ENCODE results near the gene CACNB2.

Gene CACNB2

DNA sequence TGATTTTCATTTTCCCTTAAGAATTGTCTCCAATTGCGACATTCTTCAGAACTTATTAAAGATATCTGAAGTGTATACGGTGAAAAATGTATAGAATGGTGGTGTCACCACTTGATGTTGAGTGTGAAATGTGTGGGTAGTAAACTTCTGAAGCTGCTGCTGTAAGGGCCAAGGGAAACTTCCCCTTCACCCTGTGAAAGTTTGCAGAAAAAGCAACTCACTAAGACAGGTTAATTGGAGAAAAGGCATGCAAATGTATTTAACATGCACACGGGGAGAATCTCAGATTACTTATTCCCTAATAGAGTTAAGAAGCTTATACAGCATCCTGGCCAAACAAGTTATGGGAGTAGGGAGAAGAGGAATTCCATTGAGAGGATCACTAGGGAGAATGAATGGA, 338.1 kb downstream of the CACNB2 start:
- DNase-seq (ENCODE audit: low spot score), result no peak
- in situ Hi-C loops (cut with MboI; ENCODE audit: low pct_unique_long_range_greater_than_20kb, low sequenced_read_pairs, unreplicated experiment), result no loop called here
- TF ChIP-seq, protein P1, sequence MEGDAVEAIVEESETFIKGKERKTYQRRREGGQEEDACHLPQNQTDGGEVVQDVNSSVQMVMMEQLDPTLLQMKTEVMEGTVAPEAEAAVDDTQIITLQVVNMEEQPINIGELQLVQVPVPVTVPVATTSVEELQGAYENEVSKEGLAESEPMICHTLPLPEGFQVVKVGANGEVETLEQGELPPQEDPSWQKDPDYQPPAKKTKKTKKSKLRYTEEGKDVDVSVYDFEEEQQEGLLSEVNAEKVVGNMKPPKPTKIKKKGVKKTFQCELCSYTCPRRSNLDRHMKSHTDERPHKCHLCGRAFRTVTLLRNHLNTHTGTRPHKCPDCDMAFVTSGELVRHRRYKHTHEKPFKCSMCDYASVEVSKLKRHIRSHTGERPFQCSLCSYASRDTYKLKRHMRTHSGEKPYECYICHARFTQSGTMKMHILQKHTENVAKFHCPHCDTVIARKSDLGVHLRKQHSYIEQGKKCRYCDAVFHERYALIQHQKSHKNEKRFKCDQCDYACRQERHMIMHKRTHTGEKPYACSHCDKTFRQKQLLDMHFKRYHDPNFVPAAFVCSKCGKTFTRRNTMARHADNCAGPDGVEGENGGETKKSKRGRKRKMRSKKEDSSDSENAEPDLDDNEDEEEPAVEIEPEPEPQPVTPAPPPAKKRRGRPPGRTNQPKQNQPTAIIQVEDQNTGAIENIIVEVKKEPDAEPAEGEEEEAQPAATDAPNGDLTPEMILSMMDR (IDR thresholded peaks at IDR 0.05; ENCODE audit: extremely low read depth, insufficient read depth, missing control alignments), result no peak

DNA sequence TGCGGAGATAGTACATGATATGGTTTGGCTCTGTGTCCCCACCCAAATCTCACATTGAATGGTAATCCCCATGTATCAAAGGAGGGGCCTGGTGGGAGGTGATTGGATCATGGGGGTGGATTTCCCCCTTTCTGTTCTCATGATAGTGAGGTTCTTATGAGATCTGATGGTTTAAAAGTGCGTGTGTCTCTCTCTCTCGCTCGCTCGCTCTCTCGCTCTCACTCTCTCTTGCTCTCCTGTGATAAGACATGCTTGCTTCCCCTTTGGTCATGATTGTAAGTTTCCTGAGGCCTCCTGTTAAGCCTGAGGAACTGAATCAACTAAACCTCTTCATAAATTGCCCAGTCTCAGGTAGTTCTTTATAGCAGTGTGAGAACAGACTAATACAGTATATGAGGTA, 339.3 kb downstream of the CACNB2 start:
- TF ChIP-seq, protein P1 (IDR thresholded peaks at IDR 0.05; ENCODE audit: extremely low read depth, insufficient read depth, missing control alignments), result no peak
- no peak for DNase-seq (ENCODE audit: low spot score)
- in situ Hi-C loops (cut with MboI; ENCODE audit: low pct_unique_long_range_greater_than_20kb, low sequenced_read_pairs, unreplicated experiment), result no loop called here

DNA sequence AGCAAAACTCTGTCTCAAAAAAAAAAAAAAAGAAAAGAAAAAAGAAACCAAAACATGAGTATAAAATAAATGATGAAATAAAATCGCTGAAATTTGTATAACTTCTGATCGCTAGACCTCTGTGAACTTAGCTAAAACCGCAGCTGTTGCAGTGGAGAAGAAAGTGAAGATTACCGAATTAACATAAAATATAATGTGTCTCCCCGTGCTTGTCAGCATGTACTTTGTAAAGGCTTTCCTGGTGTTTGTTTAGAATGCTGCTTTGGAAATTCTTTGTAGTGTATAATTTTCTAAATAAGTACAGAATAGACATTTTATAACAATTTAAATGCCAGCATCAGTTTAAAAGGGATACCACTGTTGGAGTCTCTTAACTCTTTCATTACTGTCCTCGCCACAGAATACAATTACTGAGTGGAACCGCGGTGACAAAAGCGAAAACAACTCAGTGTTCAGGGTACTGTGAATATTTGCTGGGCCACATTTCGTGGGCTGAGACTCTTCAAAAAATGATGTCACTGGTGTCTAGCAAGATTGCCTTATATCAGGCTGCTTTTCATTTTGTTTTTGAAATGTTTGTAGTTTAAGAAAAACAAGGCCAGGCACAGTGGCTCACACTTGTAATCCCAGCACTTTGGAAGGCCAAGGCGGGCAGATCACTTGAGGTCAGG, 343.4 kb downstream of the CACNB2 start:
- no peak for DNase-seq (ENCODE audit: low spot score)
- in situ Hi-C loops (cut with MboI; ENCODE audit: low pct_unique_long_range_greater_than_20kb, low sequenced_read_pairs, unreplicated experiment), result no loop called here
- TF ChIP-seq, protein P1 (IDR thresholded peaks at IDR 0.05; ENCODE audit: extremely low read depth, insufficient read depth, missing control alignments), result no peak

DNA sequence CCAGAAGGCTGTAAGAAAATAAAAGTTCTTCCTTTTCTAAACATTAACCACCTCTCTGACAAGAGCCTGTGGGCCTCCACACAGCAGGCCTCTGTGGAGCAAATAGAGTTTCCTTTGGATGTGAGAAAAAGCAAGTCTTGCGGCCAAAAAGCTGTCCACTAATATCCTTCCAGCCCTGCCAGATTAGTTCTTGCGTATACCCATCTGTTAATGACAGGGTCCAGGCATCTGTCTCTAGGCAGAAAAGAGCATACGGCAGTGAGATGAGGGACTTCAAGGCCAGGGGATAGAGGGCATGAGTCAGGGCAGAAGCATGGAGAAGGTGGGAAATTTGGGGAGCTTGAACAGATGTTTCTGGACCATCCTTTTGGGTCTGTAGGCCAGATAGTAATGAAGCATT, 346.2 kb downstream of the CACNB2 start:
- TF ChIP-seq, protein P1 (IDR thresholded peaks at IDR 0.05; ENCODE audit: extremely low read depth, insufficient read depth, missing control alignments), result no peak
- no peak for DNase-seq (ENCODE audit: low spot score)
- in situ Hi-C loops (cut with MboI; ENCODE audit: low pct_unique_long_range_greater_than_20kb, low sequenced_read_pairs, unreplicated experiment), result no loop called here

DNA sequence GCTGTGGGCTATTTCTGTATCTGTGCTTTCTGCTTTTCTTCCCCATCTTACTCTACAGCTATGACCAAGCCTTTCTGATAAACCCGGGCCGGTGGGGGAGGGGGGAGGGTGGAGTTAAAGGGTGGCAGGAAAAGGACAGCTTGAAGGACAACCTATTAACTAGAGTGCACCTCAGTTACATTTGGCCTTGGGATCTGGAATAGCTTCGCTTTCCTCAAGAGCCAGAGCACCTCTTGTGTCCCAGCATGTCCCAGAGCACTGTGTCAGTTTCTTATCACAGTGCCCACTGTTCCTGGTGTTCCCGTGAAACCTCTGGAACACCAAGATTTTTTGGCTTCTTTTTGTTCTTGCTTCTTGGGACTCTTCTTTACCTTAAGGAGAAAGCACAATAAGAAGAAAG, 350.5 kb downstream of the CACNB2 start:
- no peak for DNase-seq (ENCODE audit: low spot score)
- TF ChIP-seq, protein P1 (IDR thresholded peaks at IDR 0.05; ENCODE audit: extremely low read depth, insufficient read depth, missing control alignments), result no peak
- in situ Hi-C loops (cut with MboI; ENCODE audit: low pct_unique_long_range_greater_than_20kb, low sequenced_read_pairs, unreplicated experiment), result no loop called here

DNA sequence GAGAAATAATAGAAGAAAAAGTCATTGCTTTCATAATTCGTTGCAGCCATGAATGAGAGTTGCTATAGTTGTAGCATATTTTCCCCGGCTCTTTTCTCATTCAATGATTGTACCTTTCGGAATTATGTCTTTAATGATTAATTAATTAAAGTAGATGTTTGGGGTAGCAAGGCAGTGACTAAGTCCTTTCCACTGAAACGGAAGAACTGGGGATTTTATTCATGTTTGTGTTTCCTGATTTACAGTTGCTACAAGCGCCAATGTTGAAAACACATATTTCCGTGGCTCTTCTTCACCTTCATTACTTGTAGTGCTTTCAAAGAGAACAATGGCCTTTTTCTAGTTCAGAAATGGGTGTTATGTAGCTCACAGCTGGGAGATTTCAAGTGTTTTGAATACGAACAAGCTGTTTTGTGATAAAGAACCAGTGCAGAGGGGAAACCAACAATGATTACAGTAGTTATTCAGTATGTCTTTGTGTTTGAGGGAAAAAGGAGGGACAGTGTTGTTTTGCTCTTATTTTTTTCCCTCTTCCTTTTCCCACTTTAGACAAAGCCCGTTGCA, 357.7 kb downstream of the CACNB2 start:
- in situ Hi-C loops (cut with MboI; ENCODE audit: low pct_unique_long_range_greater_than_20kb, low sequenced_read_pairs, unreplicated experiment), result no loop called here
- no peak for DNase-seq (ENCODE audit: low spot score)
- TF ChIP-seq, protein P1 (IDR thresholded peaks at IDR 0.05; ENCODE audit: extremely low read depth, insufficient read depth, missing control alignments), result no peak
